Loucy (cell line): ENCODE results near the gene IL1RN.

ENCODE experiments used
- H2AFZ ChIP-seq: fragments of 200-600 bp; sonication (generic); 2 replicates; pipeline ENCODE4 v1.6.0; 2016; ENCODE audit warnings: antibody characterized with exemption, mild to moderate bottlenecking, low read length, moderate library complexity
- H3F3A ChIP-seq: fragments of 200-600 bp; 2 replicates; pipeline ENCODE4 v1.6.0; 2016; ENCODE audit warnings: antibody characterized with exemption, low read depth, mild to moderate bottlenecking
- H3K27me3 ChIP-seq: fragments of 200-600 bp; sonication (generic); 2 replicates; pipeline ENCODE4 v1.6.1; 2014; ENCODE audit warnings: low read length, mild to moderate bottlenecking; ENCODE audit not compliant: insufficient read depth, poor library complexity, severe bottlenecking
- H3K36me3 ChIP-seq: fragments of 200-600 bp; sonication (generic); 2 replicates; pipeline ENCODE4 v1.6.1; 2016; ENCODE audit warnings: low read length; ENCODE audit not compliant: insufficient read depth
- H3K4me1 ChIP-seq: fragments of 200-600 bp; sonication (generic); 2 replicates; pipeline ENCODE4 v1.5.1; 2014; ENCODE audit warnings: low read length, mild to moderate bottlenecking; ENCODE audit not compliant: insufficient read depth, poor library complexity, severe bottlenecking
- H3K4me2 ChIP-seq: fragments of 200-600 bp; sonication (generic); 2 replicates; pipeline ENCODE4 v1.6.0; 2014; ENCODE audit warnings: antibody characterized with exemption, low read length, low read depth, mild to moderate bottlenecking; ENCODE audit not compliant: poor library complexity, severe bottlenecking
- H3K4me3 ChIP-seq: fragments of 200-600 bp; sonication (generic); 2 replicates; pipeline ENCODE4 v1.5.1; 2014; ENCODE audit warnings: low read length, mild to moderate bottlenecking, mixed read lengths; ENCODE audit not compliant: poor library complexity, severe bottlenecking
- H3K79me2 ChIP-seq: fragments of 200-600 bp; sonication (generic); 2 replicates; pipeline ENCODE4 v1.6.1; 2014; ENCODE audit warnings: low read length; ENCODE audit not compliant: insufficient read depth
- H3K9ac ChIP-seq: fragments of 200-600 bp; sonication (generic); 2 replicates; pipeline ENCODE4 v1.6.0; 2014; ENCODE audit warnings: mild to moderate bottlenecking, low read depth, low read length, moderate library complexity; ENCODE audit not compliant: poor library complexity, severe bottlenecking
- H3K9me2 ChIP-seq: fragments of 200-600 bp; sonication (generic); replicated peaks from 2 replicates; pipeline ENCODE4 v1.6.1; 2016; ENCODE audit warnings: low read depth, low read length, mixed read lengths
- H3K9me3 ChIP-seq: fragments of 200-600 bp; sonication (generic); 2 replicates; pipeline ENCODE4 v1.6.1; 2014; ENCODE audit warnings: mild to moderate bottlenecking, antibody characterized with exemption, low read length, low read depth; ENCODE audit not compliant: insufficient read depth
- H4K20me1 ChIP-seq: fragments of 200-600 bp; sonication (generic); 2 replicates; pipeline ENCODE4 v1.6.0; 2014; ENCODE audit warnings: antibody characterized with exemption, low read length, mild to moderate bottlenecking; ENCODE audit not compliant: insufficient read depth, poor library complexity, severe bottlenecking
- CTCF ChIP-seq: fragments of 200-600 bp; sonication (generic); conservative IDR thresholded peaks from 2 replicates; pipeline ENCODE4 v1.5.1; 2014; ENCODE audit warnings: mild to moderate bottlenecking, antibody characterized with exemption, low read length
- EZH2phosphoT487 ChIP-seq: fragments of 200-600 bp; IDR thresholded peaks from 2 replicates; pipeline ENCODE4 v1.6.1; 2018; ENCODE audit warnings: antibody characterized with exemption, mild to moderate bottlenecking, moderate library complexity, borderline replicate concordance

The IL1RN gene

GRCh38 chr2:113118263-113118657 lies 9.1 kb upstream of the IL1RN start:
- no peaks in the 10 kb centered on the region for H3K9me2 ChIP-seq
- no peak overlapping the region for H2AFZ ChIP-seq
- no peaks in the 10 kb centered on the region for H3K27me3 ChIP-seq
- no peak overlapping the region for H3K4me2 ChIP-seq
- H3F3A ChIP-seq: no peaks in the 10 kb centered on the region
- no peaks in the 10 kb centered on the region for H3K9me3 ChIP-seq
- no peaks in the 10 kb centered on the region for H3K79me2 ChIP-seq
- H3K9ac ChIP-seq: no peak overlapping the region
- no peaks in the 10 kb centered on the region for H3K36me3 ChIP-seq
- H4K20me1 ChIP-seq: no peaks in the 10 kb centered on the region
- no peak for TF ChIP-seq CTCF
- no peak for TF ChIP-seq EZH2phosphoT487
- no peaks in the 10 kb centered on the region for H3K4me1 ChIP-seq
- no peak overlapping the region for H3K4me3 ChIP-seq

- Histone ChIP-seq H4K20me1 (no peaks in the 10 kb centered on the region), H3K9ac (no peak overlapping the region), H3F3A (no peaks in the 10 kb centered on the region), H3K79me2 (no peaks in the 10 kb centered on the region), H3K4me1 (peaks cover 7% of the 10 kb centered on the region), H3K4me2 (no peak overlapping the region), H3K36me3 (no peaks in the 10 kb centered on the region), H2AFZ (no peak overlapping the region), H3K27me3 (no peaks in the 10 kb centered on the region), H3K9me3 (no peaks in the 10 kb centered on the region), H3K4me3 (no peak overlapping the region), H3K9me2 (no peaks in the 10 kb centered on the region)
- TF ChIP-seq EZH2phosphoT487 (no peak), CTCF (no peak)
Observed at GRCh38 chr2:113119111-113119510, 8.3 kb upstream of the IL1RN start.

GRCh38 chr2:113120861-113121260 lies 6.5 kb upstream of the IL1RN start:
- Histone ChIP-seq H3K79me2 (no peaks in the 10 kb centered on the region), H2AFZ (no peak overlapping the region), H3K9ac (no peak overlapping the region), H3K9me2 (no peaks in the 10 kb centered on the region), H3K36me3 (no peaks in the 10 kb centered on the region), H3K27me3 (no peaks in the 10 kb centered on the region), H3K4me2 (no peak overlapping the region), H3F3A (no peaks in the 10 kb centered on the region), H3K9me3 (no peaks in the 10 kb centered on the region), H3K4me1 (peaks cover 15% of the 10 kb centered on the region), H3K4me3 (no peak overlapping the region), H4K20me1 (no peaks in the 10 kb centered on the region)
- TF ChIP-seq EZH2phosphoT487: no peak

GRCh38 chr2:113122364-113122763 lies 5.0 kb upstream of the IL1RN start:
- Histone ChIP-seq H4K20me1 (no peaks in the 10 kb centered on the region), H3K9me2 (no peaks in the 10 kb centered on the region), H3K36me3 (no peaks in the 10 kb centered on the region), H3K27me3 (no peaks in the 10 kb centered on the region), H3K79me2 (no peaks in the 10 kb centered on the region), H3K9me3 (no peaks in the 10 kb centered on the region), H3K4me1 (peaks cover 15% of the 10 kb centered on the region), H3F3A (no peaks in the 10 kb centered on the region), H3K9ac (no peak overlapping the region), H3K4me2 (no peak overlapping the region), H2AFZ (no peak overlapping the region), H3K4me3 (no peak overlapping the region)
- no peak for TF ChIP-seq EZH2phosphoT487
- TF ChIP-seq CTCF: no peak
